CD14-positive monocyte (primary cell): ENCODE data around the gene ST8SIA1. TPM values are rescaled to one million over a fixed set of nuclear protein-coding genes. Genes with fewer than 3 reads are reported as not detected.
A peak's percentile ranks its signal among the peaks of the same experiment; 100 is the strongest.

Experiments
- DNase-seq, 3 donors: peaks; one replicate each; pipeline ENCODE4 v3.0.0-alpha.2; 2011 to 2022
- H2AFZ ChIP-seq: 2 replicates; pipeline ENCODE4 v1.6.0; 2012; ENCODE audit warnings: mild to moderate bottlenecking, low read depth, low read length, inconsistent platforms; ENCODE audit not compliant: insufficient read depth, poor library complexity, severe bottlenecking
- H3K27ac ChIP-seq, 2 donors: 1 replicate in 1 of 2; 2 replicates in 1 of 2; pipeline ENCODE4 v1.5.1; 2012 to 2013; ENCODE audit warnings: low read length in 2 of 2, control low read depth in 1 of 2, inconsistent platforms in 1 of 2, low read depth in 1 of 2, mild to moderate bottlenecking in 1 of 2
- H3K27me3 ChIP-seq, 2 donors: one replicate each; pipeline versions ENCODE4 v1.6.0 to v1.6.1; 2011 to 2013; ENCODE audit warnings: low read length in 2 of 2; ENCODE audit not compliant: control insufficient read depth in 2 of 2, insufficient read depth in 2 of 2
- H3K36me3 ChIP-seq, 2 donors: replicated peaks in 1 of 2; 1 replicate in 1 of 2; 2 replicates in 1 of 2; pipeline versions ENCODE4 v1.5.1 to v1.6.1; 2012 to 2013; ENCODE audit warnings: low read length in 2 of 2, control low read depth in 1 of 2, inconsistent platforms in 1 of 2, mild to moderate bottlenecking in 1 of 2; ENCODE audit not compliant: insufficient read depth in 2 of 2, control insufficient read depth in 1 of 2
- H3K4me1 ChIP-seq, 2 donors: 1 replicate in 1 of 2; 2 replicates in 1 of 2; pipeline versions ENCODE4 v1.5.1 to v1.6.1; 2012 to 2013; ENCODE audit warnings: low read length in 2 of 2, control low read depth in 1 of 2, inconsistent platforms in 1 of 2, mild to moderate bottlenecking in 1 of 2, moderate library complexity in 1 of 2; ENCODE audit not compliant: insufficient read depth in 2 of 2, control insufficient read depth in 1 of 2
- H3K4me2 ChIP-seq: replicated peaks from 2 replicates; pipeline ENCODE3; 2012; ENCODE audit warnings: low read length, moderate library complexity, mild to moderate bottlenecking; ENCODE audit not compliant: poor library complexity, severe bottlenecking; ENCODE audit errors: extremely low read depth
- H3K4me3 ChIP-seq, 3 experiments: fragments of 200-600 bp in 1 of 3; sonication (generic) in 1 of 3; replicated peaks in 1 of 3; 1 replicate in 2 of 3; 2 replicates in 1 of 3; pipeline ENCODE4 v1.5.1; 2011 to 2013; ENCODE audit warnings: low read length in 3 of 3, mild to moderate bottlenecking in 3 of 3, control low read depth in 2 of 3, low read depth in 2 of 3, inconsistent platforms in 1 of 3, moderate library complexity in 1 of 3
- H3K79me2 ChIP-seq: 2 replicates; pipeline ENCODE4 v1.6.0; 2012; ENCODE audit warnings: mild to moderate bottlenecking, control low read depth, inconsistent platforms, low read length, moderate library complexity; ENCODE audit not compliant: insufficient read depth
- H3K9ac ChIP-seq: 2 replicates; pipeline ENCODE4 v1.6.0; 2017; ENCODE audit warnings: low read length, mild to moderate bottlenecking; ENCODE audit not compliant: insufficient read depth, poor library complexity, severe bottlenecking
- H3K9me3 ChIP-seq, 2 donors: replicated peaks in 1 of 2; 1 replicate in 1 of 2; 2 replicates in 1 of 2; pipeline versions ENCODE4 v1.5.1 to v1.6.1; 2012 to 2013; ENCODE audit warnings: low read length in 2 of 2, control low read depth in 1 of 2; ENCODE audit not compliant: control insufficient read depth in 1 of 2, insufficient read depth in 1 of 2
- H4K20me1 ChIP-seq: 2 replicates; pipeline ENCODE4 v1.6.0; 2012; ENCODE audit warnings: mild to moderate bottlenecking, low read length, control low read depth, moderate library complexity; ENCODE audit not compliant: insufficient read depth
- H3K27ac Mint-ChIP-seq, 7 donors: one replicate each; pipeline ENCODE4 v1.8.0; 2020; ENCODE audit warnings: mild to moderate bottlenecking in 7 of 7, mixed read lengths in 7 of 7, moderate library complexity in 6 of 7, inconsistent platforms in 2 of 7
- H3K27me3 Mint-ChIP-seq, 3 donors: one replicate each; pipeline ENCODE4 v1.8.0; 2021 to 2022; ENCODE audit warnings: low read depth in 3 of 3, mild to moderate bottlenecking in 3 of 3, mixed read lengths in 3 of 3, moderate library complexity in 3 of 3, inconsistent platforms in 1 of 3
- H3K36me3 Mint-ChIP-seq, 2 donors: one replicate each; pipeline ENCODE4 v1.8.0; 2020; ENCODE audit warnings: mixed read lengths in 2 of 2, inconsistent platforms in 1 of 2, mild to moderate bottlenecking in 1 of 2
- H3K4me1 Mint-ChIP-seq: one replicate; pipeline ENCODE4 v1.8.0; 2020; ENCODE audit warnings: mild to moderate bottlenecking, mixed read lengths
- H3K4me3 Mint-ChIP-seq, 2 donors: one replicate each; pipeline ENCODE4 v1.8.0; 2020; ENCODE audit warnings: mild to moderate bottlenecking in 2 of 2, mixed read lengths in 2 of 2, moderate library complexity in 1 of 2
- H3K9me3 Mint-ChIP-seq, 7 donors: one replicate each; pipeline ENCODE4 v1.8.0; 2020 to 2022; ENCODE audit warnings: mixed read lengths in 7 of 7, mild to moderate bottlenecking in 6 of 7, moderate library complexity in 6 of 7, inconsistent platforms in 2 of 7
- WGBS: methylation state at CpG from one replicate; pipeline ENCODE4 v1.1.5; 2013; ENCODE audit warnings: missing lambda C conversion rate; ENCODE audit not compliant: insufficient coverage; 5-methylcytosine and 5-hydroxymethylcytosine counted together
- intact Hi-C, 2 donors: fragments of 100-400 bp; cut with micrococcal nuclease; formaldehyde crosslinking; loops; one replicate each; pipeline versions ENCODE4 v1.15.0 to v1.15.1; 2023
- polyA plus RNA-seq, 3 donors: library from polyadenylated mRNA; depleted of rRNA in 1 of 3; unstranded in 2 of 3; stranded (reverse) in 1 of 3; fragments of 300-500 nt in 2 of 3; fragments of >200 nt in 1 of 3; fragmentation: Illumina TruSeq in 2 of 3; gene quantifications; 1 replicate in 2 of 3; 2 replicates in 1 of 3; pipeline ENCODE4 v1.2.3, GENCODE V29; 2012 to 2021
- TF ChIP-seq, protein P1 (sequence below): fragments of 200-600 bp; IDR thresholded peaks from one replicate; pipeline ENCODE4 v1.8.0; 2022; ENCODE audit warnings: antibody characterized with exemption, mild to moderate bottlenecking

The ST8SIA1 gene
- polyA plus RNA-seq, 3 donors = not detected

DNA sequence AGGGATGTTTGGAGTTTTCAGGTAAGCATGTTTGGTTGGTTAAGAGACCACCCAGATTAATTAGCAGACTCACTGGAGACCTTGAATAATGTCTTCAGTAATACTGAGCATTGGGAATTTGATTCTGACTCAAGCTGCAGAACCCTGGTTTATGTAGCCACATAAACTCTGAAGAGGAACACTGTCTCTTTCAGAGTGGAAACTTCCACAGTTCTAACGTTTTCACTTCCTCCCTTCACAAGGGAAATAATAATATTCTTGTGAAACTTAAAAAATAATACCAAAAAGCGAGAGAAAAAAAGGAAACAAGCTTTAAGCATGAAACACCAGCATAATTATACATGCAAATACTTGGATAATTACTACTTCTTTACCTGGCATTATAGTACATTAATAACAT is 40.0 kb upstream of the ST8SIA1 start:
- Mint-ChIP-seq H3K27me3 (no peaks in the 10 kb centered on the region), H3K4me3 (peak overlapping the region in 1 of 2 donors; percentile 46), H3K4me1 (peaks cover 36% of the 10 kb centered on the region), H3K36me3 (no peaks in the 10 kb centered on the region), H3K9me3 (peaks cover 0 to 9% (median 5%) of the 10 kb centered on the region in 7 donors), H3K27ac (peak overlapping the region; percentile 25 to 88 (median 79))
- peak overlapping the region; percentile 42 for H3K4me2 ChIP-seq
- no peak overlapping the region for H3K9ac ChIP-seq
- no peaks in the 10 kb centered on the region for H3K9me3 ChIP-seq
- no peaks in the 10 kb centered on the region for H3K79me2 ChIP-seq
- peak; percentile 40 to 63 (median 52) for DNase-seq
- no peak overlapping the region for H2AFZ ChIP-seq
- peaks cover 20 to 40% of the 10 kb centered on the region in 2 donors for H3K4me1 ChIP-seq
- H3K4me3 ChIP-seq = peak overlapping the region in 1 of 3 experiments; percentile 17
- H3K27ac ChIP-seq = peak overlapping the region in 1 of 2 donors; percentile 51
- no peaks in the 10 kb centered on the region for H4K20me1 ChIP-seq
- TF ChIP-seq, protein P1, sequence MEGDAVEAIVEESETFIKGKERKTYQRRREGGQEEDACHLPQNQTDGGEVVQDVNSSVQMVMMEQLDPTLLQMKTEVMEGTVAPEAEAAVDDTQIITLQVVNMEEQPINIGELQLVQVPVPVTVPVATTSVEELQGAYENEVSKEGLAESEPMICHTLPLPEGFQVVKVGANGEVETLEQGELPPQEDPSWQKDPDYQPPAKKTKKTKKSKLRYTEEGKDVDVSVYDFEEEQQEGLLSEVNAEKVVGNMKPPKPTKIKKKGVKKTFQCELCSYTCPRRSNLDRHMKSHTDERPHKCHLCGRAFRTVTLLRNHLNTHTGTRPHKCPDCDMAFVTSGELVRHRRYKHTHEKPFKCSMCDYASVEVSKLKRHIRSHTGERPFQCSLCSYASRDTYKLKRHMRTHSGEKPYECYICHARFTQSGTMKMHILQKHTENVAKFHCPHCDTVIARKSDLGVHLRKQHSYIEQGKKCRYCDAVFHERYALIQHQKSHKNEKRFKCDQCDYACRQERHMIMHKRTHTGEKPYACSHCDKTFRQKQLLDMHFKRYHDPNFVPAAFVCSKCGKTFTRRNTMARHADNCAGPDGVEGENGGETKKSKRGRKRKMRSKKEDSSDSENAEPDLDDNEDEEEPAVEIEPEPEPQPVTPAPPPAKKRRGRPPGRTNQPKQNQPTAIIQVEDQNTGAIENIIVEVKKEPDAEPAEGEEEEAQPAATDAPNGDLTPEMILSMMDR = no peak
- H3K36me3 ChIP-seq = no peaks in the 10 kb centered on the region
- intact Hi-C loops = no loop called here
- no peaks in the 10 kb centered on the region for H3K27me3 ChIP-seq
- no CpG with 5 or more reads among the region's 2 CpGs for WGBS

DNA sequence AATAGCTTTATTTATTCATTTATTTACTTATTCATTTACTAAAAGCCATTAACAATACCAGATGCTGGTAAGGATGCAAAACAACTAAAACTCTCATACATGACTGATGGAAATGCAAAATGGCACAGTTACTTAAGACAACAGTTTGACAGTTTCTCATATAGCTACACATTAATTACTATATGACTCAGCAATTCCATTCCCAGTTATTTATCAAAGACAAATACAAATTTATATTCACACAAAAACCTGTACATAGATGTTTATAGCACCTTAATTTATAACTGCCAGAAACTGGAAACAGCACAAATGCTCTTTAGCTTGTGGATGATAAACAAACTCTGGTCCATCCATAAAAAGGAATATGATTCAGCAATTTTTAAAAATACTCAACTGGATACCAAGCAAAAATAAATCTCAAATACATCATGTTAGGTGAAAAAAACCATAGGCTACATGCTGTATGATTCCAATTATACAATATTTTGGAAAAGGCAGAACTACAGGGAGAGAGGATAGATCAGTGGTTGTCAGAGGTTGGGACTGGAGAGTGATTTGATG is 37.9 kb upstream of the ST8SIA1 start:
- intact Hi-C loops = no loop called here
- H3K9me3 Mint-ChIP-seq = peaks cover 15 to 25% (median 20%) of the 10 kb centered on the region in 7 donors
- TF ChIP-seq, protein P1 = no peak
- Histone ChIP-seq H3K4me3 (no peak overlapping the region), H3K36me3 (no peaks in the 10 kb centered on the region), H3K9ac (no peak overlapping the region), H3K9me3 (no peaks in the 10 kb centered on the region), H3K27me3 (no peaks in the 10 kb centered on the region), H3K79me2 (no peaks in the 10 kb centered on the region), H2AFZ (no peak overlapping the region), H3K4me2 (no peak overlapping the region), H3K4me1 (peaks cover 13 to 32% of the 10 kb centered on the region in 2 donors), H3K27ac (no peak overlapping the region), H4K20me1 (no peaks in the 10 kb centered on the region)
- no peak overlapping the region for H3K4me3 Mint-ChIP-seq
- peaks cover 24% of the 10 kb centered on the region for H3K4me1 Mint-ChIP-seq
- DNase-seq = no peak
- H3K27me3 Mint-ChIP-seq = no peaks in the 10 kb centered on the region
- peak overlapping the region in 1 of 7 donors; percentile 11 for H3K27ac Mint-ChIP-seq
- H3K36me3 Mint-ChIP-seq = peaks cover 0 to 6% of the 10 kb centered on the region in 2 donors
